ENCODE measurements around the gene BNC2. TPM values are rescaled to one million over a fixed set of nuclear protein-coding genes. Genes with fewer than 3 reads are reported as not detected.

BNC2 gene
- total RNA-seq, 4 donors from 2014 or later: 20.5 to 55.4 (median 26.2) TPM

DNA sequence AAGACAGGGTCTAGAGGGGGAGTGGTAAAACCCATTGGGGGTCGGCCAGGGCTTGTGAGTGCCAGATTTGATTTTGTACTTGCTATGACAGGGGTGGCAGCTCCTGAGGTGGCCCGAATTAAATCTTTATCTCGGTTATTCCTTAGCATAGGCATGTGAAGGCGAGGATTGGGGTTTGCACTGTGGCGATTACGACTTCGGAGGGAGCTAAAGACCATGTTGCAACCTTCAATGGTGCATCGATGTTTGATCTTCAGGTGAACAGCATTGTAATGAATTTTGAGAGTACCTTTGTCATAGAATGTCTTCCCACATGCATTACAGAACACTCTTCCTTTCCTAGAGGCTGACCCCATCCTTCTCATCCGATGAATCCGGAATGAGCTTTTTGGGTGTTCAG is 433.9 kb downstream of the BNC2 start:
- no peaks in the 10 kb centered on the region for H3K27me3 ChIP-seq
- no peak overlapping the region for H3K27ac ChIP-seq
- in situ Hi-C loops (cut with MboI; ENCODE audit: low pct_ligation_motif_present in 1 of 4, low pct_unique_long_range_greater_than_20kb in 1 of 4, low sequenced_read_pairs in 3 of 4): no loop called here
- 87% methylated on average over 10 of the region's 10 CpGs for WGBS, 2 donors (ENCODE audit: low coverage in 1 of 2)
- TF ChIP-seq, protein P1, sequence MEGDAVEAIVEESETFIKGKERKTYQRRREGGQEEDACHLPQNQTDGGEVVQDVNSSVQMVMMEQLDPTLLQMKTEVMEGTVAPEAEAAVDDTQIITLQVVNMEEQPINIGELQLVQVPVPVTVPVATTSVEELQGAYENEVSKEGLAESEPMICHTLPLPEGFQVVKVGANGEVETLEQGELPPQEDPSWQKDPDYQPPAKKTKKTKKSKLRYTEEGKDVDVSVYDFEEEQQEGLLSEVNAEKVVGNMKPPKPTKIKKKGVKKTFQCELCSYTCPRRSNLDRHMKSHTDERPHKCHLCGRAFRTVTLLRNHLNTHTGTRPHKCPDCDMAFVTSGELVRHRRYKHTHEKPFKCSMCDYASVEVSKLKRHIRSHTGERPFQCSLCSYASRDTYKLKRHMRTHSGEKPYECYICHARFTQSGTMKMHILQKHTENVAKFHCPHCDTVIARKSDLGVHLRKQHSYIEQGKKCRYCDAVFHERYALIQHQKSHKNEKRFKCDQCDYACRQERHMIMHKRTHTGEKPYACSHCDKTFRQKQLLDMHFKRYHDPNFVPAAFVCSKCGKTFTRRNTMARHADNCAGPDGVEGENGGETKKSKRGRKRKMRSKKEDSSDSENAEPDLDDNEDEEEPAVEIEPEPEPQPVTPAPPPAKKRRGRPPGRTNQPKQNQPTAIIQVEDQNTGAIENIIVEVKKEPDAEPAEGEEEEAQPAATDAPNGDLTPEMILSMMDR (IDR thresholded peaks at IDR 0.05): no peak
- TF ChIP-seq POLR2A (IDR thresholded peaks at IDR 0.05) (no peak), POLR2AphosphoS5 (IDR thresholded peaks at IDR 0.05) (no peak), EP300 (IDR thresholded peaks at IDR 0.05; ENCODE audit: low read depth) (no peak)
- no peak for DNase-seq
- H3K4me3 ChIP-seq: no peak overlapping the region
- intact Hi-C loops (cut with DNase I; ENCODE audit: low total_unique reads): no loop called here
- no peaks in the 10 kb centered on the region for H3K36me3 ChIP-seq
- no peaks in the 10 kb centered on the region for H3K9me3 ChIP-seq
- no peaks in the 10 kb centered on the region for H3K4me1 ChIP-seq

DNA sequence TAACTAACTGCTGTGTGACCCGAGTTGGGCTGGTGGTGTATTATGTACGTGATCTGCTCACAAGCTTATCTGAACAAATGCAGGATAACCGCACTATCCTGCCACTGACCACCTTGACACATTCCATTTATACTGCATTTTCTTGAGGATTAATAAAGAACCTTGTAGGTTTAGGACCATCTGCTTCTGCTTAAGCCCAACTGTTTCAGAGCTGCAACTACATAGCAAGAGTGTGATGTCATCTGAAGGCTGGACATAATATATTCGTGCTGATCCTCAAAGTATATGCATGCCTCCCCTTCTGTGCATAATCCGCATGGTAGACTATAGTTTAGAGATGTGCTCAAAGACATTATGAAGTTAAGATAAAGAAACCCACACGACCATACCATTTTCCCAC is 435.9 kb downstream of the BNC2 start:
- H3K4me3 ChIP-seq: no peak overlapping the region
- H3K36me3 ChIP-seq: no peaks in the 10 kb centered on the region
- H3K27ac ChIP-seq: no peak overlapping the region
- in situ Hi-C loops (cut with MboI; ENCODE audit: low pct_ligation_motif_present in 1 of 4, low pct_unique_long_range_greater_than_20kb in 1 of 4, low sequenced_read_pairs in 3 of 4): no loop called here
- intact Hi-C loops (cut with DNase I; ENCODE audit: low total_unique reads): no loop called here
- 79 to 92% methylated on average over 5 to 6 of the region's 6 CpGs for WGBS, 2 donors (ENCODE audit: low coverage in 1 of 2)
- no peak for TF ChIP-seq POLR2AphosphoS5 (IDR thresholded peaks at IDR 0.05)
- TF ChIP-seq, protein P1 (IDR thresholded peaks at IDR 0.05): no peak
- no peak for TF ChIP-seq EP300 (IDR thresholded peaks at IDR 0.05; ENCODE audit: low read depth)
- no peak for TF ChIP-seq POLR2A (IDR thresholded peaks at IDR 0.05)
- no peak for DNase-seq
- no peaks in the 10 kb centered on the region for H3K9me3 ChIP-seq
- no peaks in the 10 kb centered on the region for H3K4me1 ChIP-seq
- H3K27me3 ChIP-seq: no peaks in the 10 kb centered on the region

GRCh38 chr9:16433494-16433893 is 437.0 kb downstream of the BNC2 start:
- no peaks in the 10 kb centered on the region for H3K9me3 ChIP-seq
- DNase-seq: no peak
- intact Hi-C loops (cut with DNase I; ENCODE audit: low total_unique reads): no loop called here
- 88 to 94% methylated on average over 3 of the region's 3 CpGs for WGBS, 2 donors (ENCODE audit: low coverage in 1 of 2)
- no peak overlapping the region for H3K27ac ChIP-seq
- no peaks in the 10 kb centered on the region for H3K36me3 ChIP-seq
- H3K4me1 ChIP-seq: no peaks in the 10 kb centered on the region
- no peak overlapping the region for H3K4me3 ChIP-seq
- no peaks in the 10 kb centered on the region for H3K27me3 ChIP-seq
- TF ChIP-seq POLR2A (IDR thresholded peaks at IDR 0.05) (no peak), POLR2AphosphoS5 (IDR thresholded peaks at IDR 0.05) (no peak), EP300 (IDR thresholded peaks at IDR 0.05; ENCODE audit: low read depth) (no peak)
- TF ChIP-seq, protein P1 (IDR thresholded peaks at IDR 0.05): no peak
- in situ Hi-C loops (cut with MboI; ENCODE audit: low pct_ligation_motif_present in 1 of 4, low pct_unique_long_range_greater_than_20kb in 1 of 4, low sequenced_read_pairs in 3 of 4): no loop called here

- Histone ChIP-seq H3K27me3 (no peaks in the 10 kb centered on the region), H3K4me1 (no peaks in the 10 kb centered on the region), H3K36me3 (no peaks in the 10 kb centered on the region), H3K4me3 (no peak overlapping the region), H3K9me3 (no peaks in the 10 kb centered on the region), H3K27ac (no peak overlapping the region)
- in situ Hi-C loops (cut with MboI; ENCODE audit: low pct_ligation_motif_present in 1 of 4, low pct_unique_long_range_greater_than_20kb in 1 of 4, low sequenced_read_pairs in 3 of 4) (no loop called here), intact Hi-C loops (cut with DNase I; ENCODE audit: low total_unique reads) (no loop called here)
- 81 to 100% methylated on average over 3 of the region's 3 CpGs for WGBS, 2 donors (ENCODE audit: low coverage in 1 of 2)
- TF ChIP-seq POLR2A (IDR thresholded peaks at IDR 0.05): no peak
- no peak for TF ChIP-seq POLR2AphosphoS5 (IDR thresholded peaks at IDR 0.05)
- TF ChIP-seq EP300 (IDR thresholded peaks at IDR 0.05; ENCODE audit: low read depth): no peak
- TF ChIP-seq, protein P1 (IDR thresholded peaks at IDR 0.05): no peak
- DNase-seq: no peak
Measured at GRCh38 chr9:16431666-16432392, 438.6 kb downstream of the BNC2 start.
